ENCODE measurements around the gene GALNT18. TPM values are rescaled to one million over a fixed set of nuclear protein-coding genes. Genes with fewer than 3 reads are reported as not detected.

The GALNT18 gene
- total and polyA plus RNA-seq, 2 donors (not counting 3 experiments of a cell fraction or from before 2014, with no cell fraction given): 0.17 to 0.18 TPM

- no peak overlapping the region for H2AFZ ChIP-seq (ENCODE audit: low read depth, low read length)
- no peaks in the 10 kb centered on the region for H3K9me3 ChIP-seq (replicated peaks; ENCODE audit: control insufficient read depth, insufficient read depth, low read length)
- H3K4me2 ChIP-seq (ENCODE audit: insufficient read depth, low read length): no peak overlapping the region
- TF ChIP-seq POLR2AphosphoS5 (IDR thresholded peaks at IDR 0.05; ENCODE audit: insufficient read depth, low read depth, low read length) (no peak), EZH2 (IDR thresholded peaks at IDR 0.05; ENCODE audit: borderline replicate concordance, low read depth, low read length, severe bottlenecking) (no peak), JUN (IDR thresholded peaks at IDR 0.05; ENCODE audit: borderline replicate concordance, insufficient read depth, insufficient read length, low read depth) (no peak), MAX (IDR thresholded peaks at IDR 0.05; ENCODE audit: insufficient read depth, insufficient read length) (no peak), FOS (IDR thresholded peaks at IDR 0.05; ENCODE audit: borderline replicate concordance, insufficient read depth, low read length) (no peak), GATA2 (IDR thresholded peaks at IDR 0.05; ENCODE audit: insufficient read depth, insufficient read length, low read depth, low read length) (no peak), MYC (IDR thresholded peaks at IDR 0.05; ENCODE audit: low read depth, low read length) (no peak), CTCF (IDR thresholded peaks at IDR 0.05; ENCODE audit: extremely low read depth in 1 of 2, insufficient read depth in 1 of 2, low read depth in 1 of 2, low read length in 2 of 2) (no peak), POLR2A (IDR thresholded peaks at IDR 0.05; ENCODE audit: low read depth, low read length) (no peak)
- intact Hi-C loops (cut with micrococcal nuclease): no loop called here
- no peak for DNase-seq (ENCODE audit: low read depth, low spot score)
- dilution Hi-C loops (cut with MboI; ENCODE audit: extremely low pct_ligation_motif_present, low sequenced_read_pairs): no loop called here
- H3K9me1 ChIP-seq (replicated peaks; ENCODE audit: control insufficient read depth, extremely low read depth, insufficient read depth, low read length): no peaks in the 10 kb centered on the region
- no TSS peak for BruUV-seq (replicated peaks)
- ChIA-PET POLR2A (no interaction called here), CTCF (interaction anchor here (0.7 kb wide), 1 partner anchor 83 kb away, joined by 3 read pairs; no protein-coding TSS in a partner anchor)
- H3K27ac ChIP-seq (ENCODE audit: insufficient read depth, low read depth, low read length): no peak overlapping the region
- no peaks in the 10 kb centered on the region for H3K27me3 ChIP-seq (ENCODE audit: control insufficient read depth in 2 of 2, insufficient read depth in 2 of 2, low read length in 2 of 2)
- no peak overlapping the region for H3K9ac ChIP-seq (replicated peaks; ENCODE audit: extremely low read depth, insufficient read depth, low read length)
- H3K4me1 ChIP-seq (ENCODE audit: control insufficient read depth, extremely low read depth, insufficient read depth, low read length): no peaks in the 10 kb centered on the region
- no peak overlapping the region for H3K4me3 ChIP-seq (replicated peaks in 1 of 3; ENCODE audit: insufficient read depth in 1 of 3, low read depth in 1 of 3, low read length in 3 of 3)
- no peaks in the 10 kb centered on the region for H4K20me1 ChIP-seq (replicated peaks; ENCODE audit: control insufficient read depth, extremely low read depth, insufficient read depth, low read length)
- H3K79me2 ChIP-seq (ENCODE audit: control insufficient read depth, insufficient read depth, low read length): no peaks in the 10 kb centered on the region
- no peak for FAIRE-seq
- no peaks in the 10 kb centered on the region for H3K36me3 ChIP-seq (ENCODE audit: control insufficient read depth in 2 of 2, extremely low read depth in 1 of 2, insufficient read depth in 2 of 2, low read length in 2 of 2)
These were observed 325.4 kb downstream of the GALNT18 start for GRCh38 chr11:11296434-11296833.

All from endothelial cell of umbilical vein (primary cell).